Measurements from ENCODE around the gene LAMB1.

The LAMB1 gene

GRCh38 chr7:107949443-107949935 is 53.5 kb downstream of the LAMB1 start:
- no peak for DNase-seq (ENCODE audit: extremely low read depth in 1 of 2, low read depth in 1 of 2)

DNA sequence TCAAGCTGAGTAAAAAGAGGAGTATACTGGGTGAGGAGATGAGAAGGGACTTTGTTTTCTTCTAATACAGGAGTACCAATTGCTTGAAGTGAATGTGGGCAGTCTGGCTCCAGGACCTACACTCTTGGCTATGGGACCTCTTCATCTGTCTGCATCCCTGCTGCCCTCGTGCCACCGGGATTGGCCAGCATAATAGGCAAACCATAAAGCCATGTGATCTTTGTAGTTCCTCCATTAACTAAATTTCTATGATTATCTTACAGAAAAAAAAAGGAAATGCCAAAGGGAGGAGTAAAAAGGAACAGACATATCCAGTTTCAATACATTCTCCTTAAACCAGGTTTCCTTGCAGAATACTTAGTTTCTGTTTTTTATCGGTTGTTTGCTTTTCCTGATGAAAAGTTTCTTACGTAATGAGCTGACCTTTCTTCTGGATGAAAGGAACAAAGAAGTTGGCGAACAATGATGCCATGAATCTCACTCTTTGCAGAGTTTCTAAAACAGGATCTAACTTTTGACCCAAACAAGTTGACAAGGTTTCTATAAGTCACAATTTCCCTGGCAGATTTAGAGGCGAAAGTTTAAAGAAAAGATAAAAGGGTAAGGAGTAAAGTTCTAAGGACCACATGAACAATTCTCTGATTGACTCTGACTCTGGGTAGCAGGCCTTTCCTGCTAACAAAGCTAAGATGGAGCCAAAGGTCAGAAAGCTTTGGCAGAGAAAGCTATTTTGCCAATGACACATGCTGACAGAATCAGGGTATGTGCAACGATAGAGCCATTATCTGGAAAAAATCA is 54.1 kb downstream of the LAMB1 start:
- DNase-seq (ENCODE audit: extremely low read depth in 1 of 2, low read depth in 1 of 2) = no peak

DNA sequence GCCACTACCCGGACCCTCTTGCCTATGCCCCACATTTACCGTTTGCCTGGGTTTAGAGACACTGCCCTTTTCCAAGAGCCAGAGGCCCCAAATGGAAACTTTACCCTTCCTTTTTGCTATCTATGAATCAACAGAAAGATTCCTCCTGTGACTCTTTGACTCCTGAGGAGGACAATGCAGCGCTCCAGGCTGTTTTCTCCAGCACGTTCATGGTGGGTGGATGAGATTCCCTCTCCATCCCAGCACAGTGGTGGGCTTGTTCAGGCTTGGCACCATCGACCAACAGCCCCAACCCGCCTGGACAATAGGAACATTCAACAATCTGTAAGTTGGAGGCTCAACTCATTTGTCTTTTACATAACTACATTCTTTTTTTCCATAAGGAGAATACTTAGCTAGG is 56.1 kb downstream of the LAMB1 start:
- DNase-seq (ENCODE audit: extremely low read depth in 1 of 2, low read depth in 1 of 2) = no peak

GRCh38 chr7:107946451-107946850 is 56.5 kb downstream of the LAMB1 start:
- DNase-seq (ENCODE audit: extremely low read depth in 1 of 2, low read depth in 1 of 2) = no peak

DNA sequence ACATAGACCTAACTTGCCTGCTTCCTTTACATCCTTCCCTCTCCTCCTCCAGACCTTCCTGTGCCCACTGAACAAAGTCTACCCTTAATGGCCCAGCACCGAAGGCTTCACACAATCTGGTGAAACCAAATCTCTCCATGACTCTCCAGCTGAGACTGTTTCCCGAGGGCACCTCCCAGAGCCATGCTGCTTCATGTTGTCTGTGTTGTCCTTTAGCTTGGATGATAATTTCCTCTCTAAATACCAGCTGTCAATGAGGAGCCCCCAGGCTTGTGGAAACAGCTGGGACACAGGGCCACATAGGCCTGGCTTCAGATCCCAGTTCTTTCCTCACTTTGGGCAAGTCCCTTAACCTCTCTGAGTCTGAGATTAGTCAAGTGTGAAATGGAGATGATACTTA is 57.6 kb downstream of the LAMB1 start:
- DNase-seq (ENCODE audit: extremely low read depth in 1 of 2, low read depth in 1 of 2) = no peak

DNA sequence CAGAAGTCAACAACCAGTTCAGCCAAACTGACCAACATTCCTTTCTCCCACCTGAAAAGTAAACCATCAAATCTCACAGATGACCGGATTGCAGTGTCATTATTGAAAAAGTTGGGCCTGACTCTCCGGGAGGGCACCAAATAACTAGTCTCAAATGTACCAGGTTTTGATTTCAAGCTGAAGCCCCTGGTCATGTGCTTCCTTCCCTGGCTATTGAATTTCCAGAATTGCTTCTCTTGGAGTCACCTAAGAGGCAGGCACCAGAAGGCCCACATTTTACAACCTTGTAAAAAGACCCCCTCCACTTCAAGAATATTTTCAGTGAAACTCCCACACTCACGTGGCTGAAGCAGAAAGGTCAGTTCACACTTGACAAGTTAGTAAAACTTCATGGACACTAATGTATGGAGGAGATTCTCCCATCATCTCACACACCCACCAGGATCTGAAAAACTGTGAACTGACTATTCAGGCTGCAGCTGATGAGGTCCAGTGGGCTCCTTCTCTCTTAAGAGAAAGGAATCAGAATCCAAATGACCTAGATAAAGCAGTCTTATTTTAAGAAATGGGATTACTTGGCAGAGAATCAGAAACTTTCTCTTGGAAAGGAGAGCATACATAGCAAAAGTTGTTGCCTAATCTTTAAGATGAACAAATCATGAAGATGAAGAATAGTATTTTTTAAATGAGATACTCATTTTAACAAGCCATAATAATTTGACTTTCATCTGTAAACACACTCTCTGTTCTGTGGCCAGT is 58.4 kb downstream of the LAMB1 start:
- DNase-seq (ENCODE audit: extremely low read depth in 1 of 2, low read depth in 1 of 2) = no peak

GRCh38 chr7:107943018-107943417 is 59.9 kb downstream of the LAMB1 start:
- DNase-seq (ENCODE audit: extremely low read depth in 1 of 2, low read depth in 1 of 2) = no peak

DNA sequence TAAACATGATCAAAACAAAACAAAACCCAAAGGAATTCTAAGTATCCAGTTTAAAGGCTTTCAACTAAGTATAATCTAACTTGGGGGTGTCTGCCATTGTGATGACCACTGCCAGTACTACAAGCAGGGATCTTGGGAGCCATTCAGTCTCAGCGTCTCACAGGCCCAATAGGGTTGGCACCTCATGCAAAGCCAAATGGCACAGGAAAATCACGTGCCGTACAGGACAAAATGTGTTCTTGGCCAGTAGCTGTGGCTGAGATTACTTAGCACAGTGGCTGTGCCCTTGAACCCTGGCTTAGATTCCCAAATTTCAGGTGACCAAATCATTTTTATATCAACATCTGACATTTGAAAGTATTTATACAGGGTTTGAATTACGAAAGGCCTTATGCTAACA is 62.0 kb downstream of the LAMB1 start:
- no peak for DNase-seq (ENCODE audit: extremely low read depth in 1 of 2, low read depth in 1 of 2)

DNA sequence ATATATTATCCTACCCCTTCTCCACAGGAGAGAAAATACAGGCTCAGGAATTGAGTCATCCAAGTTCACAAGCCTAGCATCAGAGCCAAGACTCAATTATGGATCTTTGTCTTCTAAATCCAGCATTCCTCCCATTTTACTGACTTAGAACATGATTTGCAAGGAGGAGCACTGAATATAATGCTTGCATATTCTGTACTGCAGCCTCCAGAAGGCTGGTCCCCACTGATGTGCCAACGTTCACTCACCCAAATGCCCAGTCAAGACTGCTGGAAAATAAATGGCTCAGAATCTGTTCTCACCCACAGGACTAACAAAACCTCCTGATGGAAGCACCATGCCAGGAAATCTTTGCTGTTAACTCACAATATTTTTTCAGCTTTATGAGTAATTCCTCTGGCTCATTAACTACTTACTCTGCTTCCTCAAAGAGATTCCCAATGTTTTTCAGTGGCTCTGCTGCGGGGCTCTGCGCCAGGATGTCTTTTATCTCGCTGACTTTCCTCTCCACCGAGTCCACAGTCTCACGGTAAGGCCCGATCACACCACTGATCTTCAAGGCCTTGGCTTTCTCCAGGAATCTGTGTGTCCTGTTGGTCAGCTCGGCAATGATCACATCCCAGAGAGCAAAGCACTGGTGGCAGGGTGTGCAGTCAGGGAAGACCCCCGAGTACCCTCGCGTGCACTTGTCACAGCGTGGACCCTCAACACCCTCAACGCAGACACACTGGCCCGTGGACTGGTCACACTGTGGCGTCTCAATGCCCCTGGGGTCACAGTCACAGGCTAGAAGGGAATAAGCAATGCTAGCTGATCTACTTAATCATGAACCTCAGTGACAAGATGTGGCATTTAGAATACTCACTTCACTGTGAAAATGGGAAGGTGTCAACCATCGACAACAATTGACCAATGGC is 63.1 kb downstream of the LAMB1 start:
- DNase-seq (ENCODE audit: extremely low read depth in 1 of 2, low read depth in 1 of 2) = no peak

DNA sequence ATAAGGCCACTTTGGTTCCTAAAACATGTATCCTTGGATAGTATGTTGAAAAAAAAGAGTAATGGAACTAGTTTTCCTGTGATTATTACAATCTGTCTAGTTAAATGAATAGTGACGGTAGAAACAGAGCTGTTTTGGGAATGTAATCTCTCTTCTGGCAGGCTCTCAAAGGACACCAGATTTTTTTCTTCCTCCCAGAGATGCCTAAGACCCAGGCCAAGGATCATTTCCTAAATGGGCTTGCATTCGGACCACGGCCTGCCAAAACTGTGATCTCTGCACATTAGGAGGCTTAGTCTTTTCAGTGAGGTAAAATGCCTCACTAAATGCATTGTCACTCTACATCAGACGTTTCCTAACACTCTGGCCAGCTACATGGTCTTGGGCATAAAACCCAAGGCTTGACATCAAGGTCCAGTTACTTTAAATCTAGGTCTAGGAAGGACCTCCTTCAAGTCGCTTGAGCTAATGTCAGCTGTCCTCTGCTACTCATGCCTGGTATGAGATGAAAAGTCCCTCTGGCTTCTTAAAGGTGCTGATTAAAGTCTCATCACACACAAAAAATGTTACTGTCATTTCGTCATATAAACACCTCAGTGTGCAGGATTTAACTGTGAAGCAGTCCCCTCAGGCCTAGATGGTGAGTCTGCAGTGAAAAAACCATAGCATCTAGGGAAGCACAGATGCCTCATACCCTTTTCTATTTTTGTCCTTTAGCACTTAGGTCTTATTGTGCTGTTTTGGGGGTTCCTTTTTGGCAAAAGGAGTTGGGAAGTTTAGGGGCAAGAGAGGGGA is 64.3 kb downstream of the LAMB1 start:
- DNase-seq (ENCODE audit: extremely low read depth in 1 of 2, low read depth in 1 of 2) = no peak

DNA sequence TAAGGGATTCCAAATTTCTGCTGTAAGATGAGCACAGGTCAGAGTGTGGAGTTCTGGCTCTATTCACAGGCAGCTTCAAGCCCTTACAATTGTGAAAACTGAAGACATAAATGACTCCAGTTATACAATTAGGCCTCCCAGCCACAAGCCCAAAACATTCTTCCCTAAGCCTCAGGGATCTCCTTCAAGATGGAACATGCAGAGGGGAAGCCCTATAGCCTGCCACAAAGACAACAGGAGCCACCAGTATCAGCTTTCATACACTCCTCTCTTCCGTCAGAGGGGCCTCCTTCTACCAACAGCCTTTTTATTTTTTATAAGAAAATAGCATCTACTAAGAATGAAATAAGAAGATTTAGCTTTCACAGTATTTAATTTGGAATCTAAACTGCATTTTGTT is 65.4 kb downstream of the LAMB1 start:
- DNase-seq (ENCODE audit: extremely low read depth in 1 of 2, low read depth in 1 of 2) = no peak

DNA sequence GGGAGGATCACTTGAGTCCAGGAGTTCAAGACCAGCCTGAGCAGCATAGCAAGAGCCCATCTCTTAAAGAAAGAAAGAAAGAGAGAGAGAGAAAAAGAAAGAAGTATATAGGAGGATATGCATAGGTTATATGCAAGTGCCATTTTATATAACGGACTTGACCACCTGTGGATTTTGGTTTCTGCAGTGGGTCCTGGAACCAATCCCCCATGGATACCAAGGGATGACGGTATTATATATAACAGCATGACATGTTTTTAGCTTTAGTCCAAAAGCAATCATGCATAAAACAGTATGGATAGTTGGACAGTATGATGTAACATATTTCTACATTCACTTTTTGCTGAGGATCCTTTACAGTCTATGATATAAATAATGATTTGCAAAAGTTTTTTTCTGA is 66.6 kb downstream of the LAMB1 start:
- DNase-seq (ENCODE audit: extremely low read depth in 1 of 2, low read depth in 1 of 2) = no peak

DNA sequence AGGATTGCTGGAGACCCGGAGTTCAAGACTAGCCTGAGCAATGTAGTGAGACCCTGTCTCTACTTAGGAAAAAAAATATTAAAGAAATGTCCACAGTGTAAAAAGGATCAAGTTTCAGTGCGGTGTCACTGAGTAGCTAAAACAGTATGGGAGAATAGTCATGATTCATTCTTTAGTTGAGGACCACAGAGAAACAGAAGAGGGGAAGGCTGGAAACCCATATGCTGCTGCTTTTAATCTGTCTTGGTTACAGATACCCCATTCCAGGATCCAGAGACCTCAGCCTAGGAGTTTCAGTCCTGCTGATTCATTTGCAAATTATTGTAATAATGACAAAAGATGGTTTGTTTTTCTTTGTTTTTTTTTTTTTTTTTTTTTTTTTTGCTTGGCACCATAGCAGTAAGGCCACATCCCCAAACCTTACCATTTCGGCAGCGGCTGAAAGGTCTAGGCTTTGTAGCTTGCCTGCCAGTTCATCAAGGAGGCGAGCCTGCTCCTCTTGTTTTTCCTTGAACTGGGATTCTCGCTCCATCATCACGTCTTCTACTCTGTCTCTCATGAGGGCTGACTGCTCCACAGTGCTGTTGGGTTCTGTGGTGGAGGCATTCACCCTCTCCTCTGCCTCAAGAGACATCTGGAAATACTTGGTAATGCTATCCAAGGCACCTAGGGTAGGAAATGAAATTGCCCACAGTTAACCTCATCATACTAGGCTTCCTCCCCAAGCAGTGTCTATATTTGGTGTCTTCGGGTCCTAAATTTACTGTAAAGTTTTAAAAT is 67.8 kb downstream of the LAMB1 start:
- DNase-seq (ENCODE audit: extremely low read depth in 1 of 2, low read depth in 1 of 2) = no peak

DNA sequence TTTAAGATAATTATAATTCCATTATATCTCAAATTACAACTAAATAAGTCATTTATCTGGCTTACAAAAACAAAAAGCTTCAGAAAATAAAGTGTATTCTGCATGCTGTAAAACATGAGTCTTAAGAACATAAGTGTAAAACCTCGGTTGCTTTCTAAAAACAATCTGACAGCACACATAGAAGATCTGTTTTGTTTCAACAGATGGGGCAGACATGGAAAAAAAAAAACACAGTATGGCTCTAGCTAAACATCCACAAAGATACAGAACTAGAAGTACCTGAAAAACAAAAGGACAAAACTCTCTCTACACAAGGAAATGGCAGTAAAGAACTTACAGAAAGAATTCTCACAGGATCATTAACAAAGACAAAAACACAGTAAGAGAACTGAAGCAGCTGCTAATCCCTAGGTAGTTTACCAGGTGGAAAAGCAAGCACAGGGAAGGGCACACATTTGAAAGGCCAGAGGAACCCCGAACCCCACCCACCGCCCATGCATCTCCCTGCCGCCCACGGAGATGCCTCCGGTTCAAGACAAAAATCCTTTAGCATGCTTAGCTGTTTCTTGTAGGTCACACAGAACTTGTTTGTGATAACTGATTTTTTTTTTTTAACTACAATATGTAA is 69.5 kb downstream of the LAMB1 start:
- no peak for DNase-seq (ENCODE audit: extremely low read depth in 1 of 2, low read depth in 1 of 2)

DNA sequence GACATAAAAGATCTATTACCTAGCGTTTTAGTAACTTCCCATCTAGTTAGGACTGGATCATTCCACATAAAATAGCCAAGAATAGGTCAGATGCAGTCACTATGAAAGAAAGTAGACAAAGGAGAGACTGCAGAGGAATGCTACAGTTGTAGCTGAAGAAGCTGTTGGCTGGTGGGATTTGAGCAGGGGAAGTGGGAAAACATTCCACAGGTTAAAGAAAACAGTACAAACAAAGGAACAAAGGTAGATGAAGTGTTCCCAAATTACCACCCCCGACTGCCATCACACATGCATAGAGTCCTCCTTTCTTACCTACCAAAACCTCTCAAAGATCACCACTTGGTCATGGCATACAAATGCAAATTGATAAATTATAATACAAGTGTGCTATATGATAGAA is 70.2 kb downstream of the LAMB1 start:
- DNase-seq (ENCODE audit: extremely low read depth in 1 of 2, low read depth in 1 of 2) = no peak

DNA sequence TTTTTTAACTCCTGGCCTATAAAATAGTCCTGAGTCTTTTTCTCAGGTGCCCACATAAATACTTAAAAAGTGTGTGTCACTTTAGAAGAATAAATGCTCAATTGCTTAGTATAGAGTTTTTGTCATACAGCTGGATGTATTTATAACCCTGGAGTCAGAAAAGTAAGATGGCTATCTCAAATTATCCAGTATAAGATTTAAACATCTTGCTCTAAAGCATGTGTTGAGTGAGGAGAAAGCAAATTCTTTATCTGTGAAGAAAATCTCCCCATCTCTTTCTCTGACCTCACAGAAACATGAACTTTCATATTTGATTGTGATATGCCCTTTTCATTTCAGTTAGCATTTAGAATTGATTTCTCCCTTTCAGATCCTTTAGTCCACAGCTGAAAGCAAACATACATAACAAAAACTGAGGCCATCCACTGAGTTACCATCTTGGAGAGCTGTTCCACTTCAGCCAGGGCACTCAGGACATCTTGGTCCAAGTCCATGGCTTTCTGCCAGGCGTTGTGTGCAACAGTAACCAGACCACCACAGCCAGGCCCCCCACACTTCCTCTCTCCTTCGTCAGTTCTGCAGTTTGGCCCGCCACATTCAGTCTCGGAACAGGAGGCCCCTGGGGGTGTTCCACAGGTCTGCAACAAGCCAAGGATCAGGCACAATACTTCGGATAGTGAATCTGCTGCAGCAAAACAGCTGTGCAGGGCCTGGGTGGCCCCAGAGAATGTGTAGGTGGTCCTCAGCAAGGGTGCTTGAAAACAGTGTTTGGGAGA is 71.0 kb downstream of the LAMB1 start:
- no peak for DNase-seq (ENCODE audit: extremely low read depth in 1 of 2, low read depth in 1 of 2)

DNA sequence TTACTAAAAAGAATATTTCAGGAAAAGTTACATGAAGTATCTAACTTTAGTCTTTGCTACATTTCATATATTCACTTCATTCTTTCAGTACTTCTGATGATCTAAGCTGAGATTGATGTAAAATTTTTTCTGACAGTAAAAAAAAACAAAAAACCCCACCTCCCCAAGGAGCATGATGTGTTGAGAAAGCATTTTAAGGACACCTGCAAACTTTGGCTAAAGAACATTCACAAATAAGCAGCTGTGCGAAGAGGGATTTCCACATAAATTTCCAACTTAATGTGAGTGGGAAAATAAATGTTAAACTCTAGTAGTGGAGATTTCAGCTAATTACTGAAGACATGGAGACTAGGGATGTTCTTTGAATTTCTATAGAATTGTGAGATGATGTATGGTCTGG is 76.5 kb downstream of the LAMB1 start:
- DNase-seq (ENCODE audit: extremely low read depth in 1 of 2, low read depth in 1 of 2) = no peak

GRCh38 chr7:107924841-107925504 is 78.0 kb downstream of the LAMB1 start:
- DNase-seq (ENCODE audit: extremely low read depth in 1 of 2, low read depth in 1 of 2) = no peak

Data from activated CD8-positive, alpha-beta memory T cell treated with anti-CD3 and anti-CD28 coated beads for 1 hour (primary cell).